AG08395 (cell line): ENCODE results near the gene GGT7.
"Not testable (repeated sequence)": the region's sequence is repeated elsewhere in the genome, so short reads cannot be mapped to it uniquely, and the experiment has no call there.

Experiments used
- DNase-seq: peaks from one replicate; pipeline ENCODE4 v3.0.0; 2012; ENCODE audit warnings: mixed read lengths, low spot score

Gene GGT7

DNA sequence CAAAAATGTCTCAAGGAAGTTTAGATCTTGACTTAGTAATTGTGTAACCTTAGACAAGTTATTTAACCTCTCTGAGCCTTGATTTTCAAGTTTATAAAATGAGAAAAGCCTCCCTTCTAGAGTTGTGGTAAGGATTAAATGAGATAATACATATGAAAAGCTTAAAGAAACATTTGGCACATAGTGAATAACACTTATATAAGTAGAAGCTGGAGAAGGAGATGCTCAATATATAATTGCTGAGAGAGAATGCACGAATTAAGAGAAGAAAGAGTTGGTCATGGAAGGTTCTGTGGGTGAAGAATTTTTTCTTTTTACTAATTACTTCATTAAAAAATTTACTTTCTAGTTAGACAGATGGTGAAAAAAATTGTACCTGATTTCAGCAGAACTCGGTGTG lies 9.0 kb upstream of the GGT7 start:
- no peak for DNase-seq

DNA sequence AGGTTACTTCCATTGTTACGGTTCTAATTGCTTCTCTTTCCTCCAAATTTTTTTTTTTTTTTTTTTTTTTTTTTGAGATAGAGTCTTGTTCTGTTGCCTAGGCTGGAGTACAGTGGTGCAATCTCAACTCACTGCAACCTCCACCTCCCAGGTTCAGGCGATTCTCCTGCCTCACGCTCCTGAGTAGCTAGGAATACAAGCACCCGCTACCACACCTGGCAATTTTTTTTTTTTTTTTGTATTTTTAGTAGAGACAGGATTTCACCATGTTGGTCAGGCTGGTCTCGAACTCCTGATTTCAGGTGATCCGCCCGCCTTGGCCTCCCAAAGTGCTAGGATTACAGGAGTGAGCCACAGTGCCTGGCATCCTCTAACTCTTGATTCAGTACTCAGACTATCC lies 8.3 kb upstream of the GGT7 start:
- not testable (repeated sequence) for DNase-seq

DNA sequence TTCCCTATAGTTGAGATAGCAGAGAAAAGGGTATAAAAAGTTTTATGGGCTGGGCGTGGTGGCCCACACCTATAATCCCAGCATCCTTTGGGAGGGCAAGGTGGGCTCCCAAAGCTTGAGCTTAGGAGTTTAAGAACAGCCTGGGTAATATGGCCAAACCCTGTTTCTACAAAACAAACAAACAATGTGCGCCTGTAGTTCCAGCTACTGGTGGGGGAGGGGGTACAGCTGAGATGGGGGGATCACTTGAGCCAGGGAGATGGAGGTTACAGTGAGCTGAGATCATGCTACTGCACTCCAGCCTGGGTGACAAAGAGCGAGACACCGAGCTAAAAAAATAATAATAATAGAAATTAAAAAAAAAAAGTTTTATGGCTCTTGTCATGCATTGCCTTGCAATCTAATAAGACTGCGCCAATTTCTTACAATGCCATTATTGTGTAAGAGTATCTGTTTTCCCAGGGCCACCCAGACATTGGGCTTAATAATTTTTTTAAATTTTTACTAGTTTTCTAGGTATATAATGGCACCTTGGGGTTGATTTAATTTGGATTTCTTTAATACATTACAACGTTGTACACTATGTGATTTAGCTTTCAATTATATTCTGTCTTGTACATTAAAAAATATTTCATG lies 7.7 kb upstream of the GGT7 start:
- DNase-seq = no peak

DNA sequence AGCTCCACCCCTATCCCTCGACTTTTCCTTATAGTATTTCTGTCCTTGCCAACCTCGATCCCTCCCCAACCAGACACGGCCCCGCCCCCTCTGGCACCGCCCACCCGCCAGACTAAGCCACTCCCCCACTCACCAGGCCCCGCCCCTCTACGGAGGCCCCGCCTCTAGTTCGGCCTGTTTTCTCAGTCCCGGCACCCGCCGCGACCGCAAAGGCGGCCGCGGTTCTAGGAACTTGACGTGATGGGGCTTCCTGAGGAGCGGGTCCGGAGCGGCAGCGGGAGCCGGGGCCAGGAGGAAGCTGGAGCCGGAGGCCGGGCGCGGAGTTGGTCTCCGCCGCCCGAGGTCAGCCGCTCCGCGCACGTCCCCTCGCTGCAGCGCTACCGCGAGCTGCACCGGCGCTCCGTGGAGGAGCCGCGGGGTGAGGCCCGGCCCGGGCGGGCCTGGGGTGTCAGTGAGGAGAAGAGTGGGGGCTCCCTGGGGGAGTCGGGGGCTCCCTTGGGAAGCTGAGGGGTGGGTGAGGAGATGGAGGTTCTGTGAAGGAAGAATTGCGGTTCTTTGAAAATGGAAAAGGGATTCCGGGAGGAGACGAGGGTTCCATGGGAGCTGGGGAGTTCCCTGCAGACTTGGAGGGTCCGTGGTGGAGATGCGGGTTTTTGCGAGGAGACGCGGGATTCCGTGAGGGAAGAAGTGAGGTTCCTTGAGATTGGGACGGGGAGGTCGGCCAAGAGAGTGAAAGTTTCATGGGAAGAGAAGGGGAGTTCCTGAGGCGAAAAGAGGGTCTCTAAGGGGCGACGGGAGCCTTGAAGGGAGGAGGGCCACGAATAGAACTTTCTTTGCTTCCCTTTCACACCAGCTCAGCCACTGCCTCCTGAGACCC lies 4.0 kb upstream of the GGT7 start, which contains the start of gene ACSS2:
ACSS2 (plus strand) TSS at position 207 of the 877 bp plus-strand sequence; CDS start at position 241, 34 bp downstream.
- DNase-seq = peak; percentile 97

DNA sequence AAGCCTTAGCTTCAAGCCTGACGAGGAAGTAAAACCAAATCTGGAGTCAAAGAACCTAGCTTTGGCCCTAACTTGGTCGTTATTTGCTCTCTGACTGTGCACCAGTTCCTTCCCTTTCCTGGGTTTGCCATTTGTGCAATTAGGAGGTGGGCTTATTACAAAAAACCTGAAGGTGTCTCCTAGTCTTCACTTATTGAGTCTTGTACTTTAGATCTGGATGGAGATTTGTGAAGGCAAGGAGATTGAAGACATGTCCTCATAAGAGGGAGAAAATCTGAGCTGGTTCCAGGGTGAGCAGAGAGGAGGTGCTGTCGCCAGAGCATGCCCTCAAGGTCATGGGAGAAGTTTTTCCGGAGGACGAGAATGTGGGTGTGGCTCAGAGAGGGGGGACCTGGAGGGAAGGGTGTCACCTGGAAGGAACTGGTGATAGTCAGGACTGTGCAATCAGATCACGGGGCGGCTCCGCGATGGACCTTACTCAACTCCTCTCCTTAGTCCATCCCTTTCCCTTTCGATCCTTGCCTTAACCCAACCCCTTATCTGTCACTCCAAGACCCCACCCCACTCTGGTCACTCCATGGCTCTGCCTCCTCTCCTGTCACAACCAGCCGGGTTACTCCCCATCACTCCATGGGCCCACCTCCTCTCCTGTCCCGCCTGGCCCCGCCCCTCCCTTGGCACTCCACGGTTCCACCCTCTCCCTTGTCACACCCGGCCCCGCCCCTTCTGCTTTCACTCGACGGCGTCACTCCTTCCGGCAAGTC lies 3.2 kb upstream of the GGT7 start:
- no peak for DNase-seq

DNA sequence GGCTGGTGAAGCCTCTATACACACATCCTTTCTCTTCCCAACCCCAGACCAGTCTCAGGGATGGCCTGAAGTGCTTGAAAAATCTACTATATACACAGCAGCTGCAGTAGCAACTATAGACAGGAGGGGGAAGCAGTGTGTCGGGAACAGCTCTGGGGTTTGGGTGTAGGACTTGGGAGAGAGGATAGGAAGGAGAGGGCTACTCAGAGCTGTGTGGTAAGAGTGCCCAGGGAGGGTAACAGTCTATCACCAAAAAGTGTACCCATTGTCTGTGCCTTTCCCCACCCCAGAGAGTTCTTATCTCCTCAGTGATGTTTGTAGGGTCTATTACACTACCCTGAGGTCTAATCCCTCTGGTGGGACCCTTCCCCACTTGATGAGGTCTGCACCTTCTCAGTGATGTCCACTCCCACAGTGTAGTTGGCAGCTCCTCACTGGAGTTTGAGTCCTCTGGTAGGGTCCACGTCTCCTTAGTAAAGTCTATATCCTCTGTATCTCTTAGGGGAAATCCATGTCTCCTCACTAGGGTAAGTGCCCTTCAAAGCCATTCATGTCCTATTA lies 1.5 kb upstream of the GGT7 start:
- DNase-seq = peak; percentile 88

DNA sequence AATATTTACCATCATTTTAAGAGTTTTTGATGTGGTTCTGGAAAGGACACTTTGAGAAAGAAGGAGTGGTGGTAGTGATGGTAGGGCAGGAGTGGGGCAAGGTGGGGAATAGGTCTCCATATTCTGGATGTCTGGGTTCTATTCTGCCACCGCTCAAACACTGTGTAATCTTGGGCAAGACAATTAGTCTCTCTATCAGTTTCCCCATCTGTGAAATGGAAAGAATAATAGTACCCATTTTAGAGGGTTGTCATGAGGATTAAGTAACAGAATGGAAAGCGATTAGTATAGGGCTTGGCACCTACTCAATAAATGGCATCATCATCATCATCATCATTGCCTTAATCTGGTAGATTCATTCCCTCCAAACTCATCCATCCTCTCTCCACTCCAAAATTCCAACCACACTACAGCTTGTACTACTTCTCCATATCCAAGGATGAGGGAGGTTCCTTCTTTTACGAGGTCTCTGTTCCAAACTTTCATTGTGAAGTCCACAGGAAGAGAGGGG lies 982 bp upstream of the GGT7 start:
- no peak for DNase-seq

DNA sequence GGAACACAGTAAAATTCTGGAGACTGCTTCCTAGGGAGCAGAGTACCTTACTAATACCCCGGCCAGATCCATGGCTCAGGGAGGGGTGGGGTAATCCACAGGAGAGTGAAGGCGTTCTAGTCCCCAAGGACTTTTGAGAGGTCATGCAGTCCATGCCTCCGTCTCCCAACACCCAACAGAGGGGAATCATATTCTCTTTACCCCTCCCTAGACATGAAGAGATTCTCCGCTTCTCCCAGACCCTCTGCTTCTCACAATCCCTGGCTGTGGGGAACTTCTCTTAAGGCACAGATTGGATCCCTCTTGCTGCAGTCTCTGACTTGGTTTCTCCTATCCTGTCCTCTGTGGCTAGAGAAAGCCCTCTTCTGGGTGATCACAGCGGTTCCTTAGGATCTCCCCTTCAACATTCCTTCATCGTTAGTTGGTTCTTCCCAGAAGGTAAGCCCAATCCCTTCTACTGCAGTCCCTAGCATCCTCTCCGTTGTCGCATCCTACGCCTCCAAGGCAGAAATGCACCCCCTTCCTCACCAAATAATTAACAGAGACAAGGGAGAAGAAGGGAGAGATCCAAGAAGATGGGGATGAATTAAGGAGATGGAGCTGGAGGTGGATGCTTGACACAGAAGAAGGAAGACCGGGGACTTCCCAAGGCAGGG lies 562 bp downstream of the GGT7 start:
- no peak for DNase-seq

DNA sequence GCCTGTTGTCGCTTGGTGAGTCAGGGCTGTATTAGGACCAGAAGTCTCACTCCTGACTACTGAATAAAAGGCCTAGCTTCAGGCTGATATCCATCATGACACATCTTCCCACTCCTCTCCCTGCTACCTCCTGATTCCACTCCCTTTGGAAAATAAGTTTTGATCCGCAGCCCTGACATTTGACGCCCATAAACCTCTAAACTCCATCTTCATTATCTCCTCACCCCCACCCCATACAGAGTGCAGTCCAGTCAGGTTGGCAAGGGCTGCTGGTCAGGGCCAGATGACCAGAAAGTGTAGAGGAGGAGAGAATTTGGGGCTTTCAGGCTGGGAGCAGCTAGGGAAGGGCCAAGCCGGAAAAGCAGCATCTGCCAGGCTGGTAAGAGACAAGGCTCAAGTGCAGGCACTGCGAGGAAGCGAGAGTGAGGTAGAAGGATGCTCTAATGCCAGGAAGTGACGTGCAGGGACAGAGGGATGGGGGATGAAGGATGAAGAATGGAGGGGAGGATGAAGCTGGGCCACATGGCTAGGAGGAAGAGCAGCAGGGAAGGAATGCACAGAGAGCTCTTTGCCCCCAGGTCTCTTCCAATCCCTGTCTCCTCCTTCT lies 1.2 kb downstream of the GGT7 start:
- no peak for DNase-seq

DNA sequence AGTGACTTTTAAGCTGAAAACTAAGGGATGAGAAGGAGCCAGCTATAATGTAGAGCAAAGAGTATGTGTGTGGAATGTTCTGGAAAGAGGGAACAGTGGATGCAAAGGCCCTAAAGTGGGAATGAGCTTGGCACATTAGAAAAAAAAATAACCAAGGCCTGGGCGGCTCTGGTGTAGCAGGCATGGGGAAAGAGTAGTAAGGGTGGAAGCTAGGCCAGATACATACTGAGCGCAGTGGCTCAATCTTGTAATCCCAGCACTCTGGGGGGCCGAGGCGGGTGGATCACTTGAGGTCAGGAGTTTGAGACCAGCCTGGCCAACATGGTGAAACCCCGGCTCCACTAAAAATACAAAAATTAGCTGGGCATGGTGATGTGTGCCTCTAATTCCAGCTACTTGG lies 8.4 kb downstream of the GGT7 start:
- no peak for DNase-seq

DNA sequence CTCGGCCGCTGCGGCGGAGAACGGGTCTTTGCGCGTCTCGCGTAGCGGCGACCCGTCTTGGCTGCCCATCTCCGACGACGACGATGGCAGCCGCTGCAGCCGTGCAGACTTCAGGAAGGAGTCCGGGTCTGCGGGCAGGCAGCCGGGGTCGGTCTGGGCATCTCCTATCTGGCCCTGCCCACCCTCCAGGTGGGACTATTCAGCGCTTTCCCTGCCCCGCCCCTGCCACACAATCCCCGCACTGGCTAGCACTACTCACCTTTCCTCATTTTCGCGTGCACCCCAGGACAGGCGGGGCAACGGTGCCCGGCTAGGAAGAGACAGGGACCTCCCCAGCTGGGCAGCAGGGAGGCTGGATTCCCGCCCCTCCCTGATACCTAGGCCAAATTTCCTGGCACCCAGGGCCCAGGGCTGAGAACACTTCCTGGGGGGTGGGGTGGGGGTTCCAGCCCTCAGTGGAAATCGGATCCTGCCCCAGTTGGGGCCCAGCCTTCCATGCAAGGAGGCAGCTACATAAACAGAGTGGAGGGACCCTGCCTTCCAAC lies 9.2 kb downstream of the GGT7 start:
- DNase-seq = no peak

DNA sequence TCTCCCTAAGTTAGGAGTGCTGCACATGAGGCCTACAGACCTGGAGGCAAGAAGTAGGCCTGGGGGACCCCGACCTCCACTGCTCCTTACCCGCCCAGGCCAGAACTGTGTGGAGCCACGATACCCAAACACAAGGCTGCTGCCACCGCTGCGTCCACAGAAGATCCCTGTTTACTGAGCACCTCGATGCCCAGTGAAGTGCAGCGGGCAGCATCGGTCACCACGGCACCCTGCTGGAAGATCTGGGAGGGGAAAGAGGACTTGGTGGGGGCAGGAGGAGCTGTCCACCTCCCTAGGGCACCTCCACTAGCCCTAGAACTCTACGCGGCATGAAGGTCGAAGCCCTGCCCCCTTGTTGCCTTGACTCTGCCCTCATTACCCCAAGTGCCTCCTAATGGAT lies 9.9 kb downstream of the GGT7 start:
- no peak for DNase-seq

DNA sequence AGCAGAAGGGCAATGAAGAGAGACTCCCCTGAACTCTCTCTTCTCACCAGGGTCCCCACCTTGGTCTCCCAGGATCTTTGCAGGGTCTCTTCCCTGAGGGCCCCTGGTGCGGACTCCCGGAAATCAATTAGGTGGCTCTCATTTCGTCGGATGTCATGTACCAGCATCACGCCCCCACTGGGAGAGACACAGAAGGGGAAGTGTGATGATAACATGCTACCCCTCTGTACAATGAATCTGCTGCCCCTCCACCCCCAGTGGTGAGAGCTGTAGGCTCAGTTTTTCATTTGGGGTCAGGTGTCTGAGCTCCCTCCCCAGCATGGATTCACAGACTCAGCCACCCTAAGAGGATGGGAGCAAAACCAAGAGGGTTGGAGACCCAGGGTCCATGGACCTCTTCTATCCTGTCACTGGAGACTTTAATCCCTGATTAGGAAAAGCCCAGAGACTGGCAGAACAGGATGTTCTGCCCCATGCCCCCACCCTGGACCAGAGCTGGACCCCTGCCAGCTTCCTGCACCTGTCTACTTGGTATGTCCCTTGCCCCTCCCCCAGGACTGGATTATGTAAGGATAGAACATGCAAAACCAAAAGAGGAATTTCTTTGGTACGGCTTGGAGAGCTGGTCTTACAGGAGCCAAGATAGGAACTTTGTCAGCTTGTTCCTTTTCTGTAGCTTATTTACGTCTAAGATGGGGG lies 11.1 kb downstream of the GGT7 start:
- DNase-seq = no peak

DNA sequence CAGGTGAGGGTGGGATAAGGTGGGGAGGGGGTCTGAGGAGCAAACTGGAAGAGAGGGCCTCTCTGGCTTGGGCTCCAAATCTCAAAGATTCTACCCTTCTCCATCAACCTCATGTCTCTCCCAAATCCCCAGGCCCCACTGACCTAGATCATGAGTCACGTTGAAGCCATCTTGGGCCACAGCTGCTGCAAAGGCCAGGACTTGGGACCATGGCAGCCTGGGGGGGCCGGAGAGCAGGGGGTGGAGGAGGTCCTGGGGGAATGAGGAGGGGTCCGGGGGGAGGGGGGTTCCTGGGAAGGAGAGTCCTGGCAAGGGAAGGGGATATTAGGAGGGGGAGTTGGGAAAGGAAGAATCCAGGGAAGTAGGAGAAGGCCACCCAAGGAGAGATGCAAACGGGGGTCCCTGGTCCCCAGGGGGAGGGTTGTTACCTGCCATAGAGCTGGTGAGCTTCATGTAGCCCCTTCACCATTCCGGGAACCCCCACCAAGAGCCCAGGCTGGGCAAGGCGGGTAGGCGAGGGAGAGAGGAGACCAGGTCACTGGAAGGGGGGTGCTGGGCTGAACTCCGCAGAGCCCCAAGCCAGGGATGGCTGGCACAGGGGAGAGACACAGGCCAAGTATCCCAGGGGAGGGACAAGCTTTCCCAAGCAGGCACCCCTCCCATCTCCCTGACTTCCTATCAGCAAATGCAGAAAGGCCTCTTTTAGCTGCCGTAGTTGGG lies 12.7 kb downstream of the GGT7 start:
- no peak for DNase-seq

DNA sequence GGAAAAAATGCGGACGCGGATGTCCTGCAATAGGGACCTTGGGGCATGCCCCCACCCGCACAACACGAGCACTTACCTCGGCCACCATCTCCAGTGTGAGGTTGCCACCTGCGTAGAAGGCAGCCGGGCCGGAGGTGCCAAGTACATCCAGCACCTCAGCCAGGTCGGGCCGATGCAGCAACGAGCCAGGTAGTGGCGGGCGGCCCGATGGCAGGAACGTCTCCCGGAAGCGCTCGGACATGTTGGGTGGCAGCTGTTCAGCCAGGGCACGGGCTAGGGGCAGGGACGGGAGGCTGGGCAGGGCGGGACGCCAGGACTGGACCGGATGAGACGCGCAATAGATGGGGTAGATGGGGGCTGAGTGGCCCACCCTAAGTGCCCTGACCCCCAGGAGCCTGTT lies 13.3 kb downstream of the GGT7 start:
- DNase-seq = no peak

DNA sequence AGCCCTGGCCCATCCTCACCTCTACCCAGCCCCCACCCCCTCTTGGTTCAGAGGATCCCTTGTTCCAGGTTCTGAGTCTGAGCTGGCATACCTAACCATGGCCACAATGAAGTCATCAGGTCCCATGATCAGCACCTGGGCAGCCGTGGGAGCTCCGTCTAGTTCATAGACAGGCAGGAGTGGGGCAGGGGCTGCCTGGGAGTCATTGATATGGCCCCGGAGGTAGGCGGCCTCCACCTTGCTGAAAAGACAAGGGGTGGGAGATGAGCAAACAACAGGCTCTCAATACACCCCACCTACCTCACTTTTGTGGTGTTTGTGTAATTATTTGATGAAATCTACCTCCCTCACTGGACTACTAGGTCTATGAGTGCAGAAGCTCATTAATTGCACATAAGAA lies 20.4 kb downstream of the GGT7 start:
- DNase-seq = no peak

DNA sequence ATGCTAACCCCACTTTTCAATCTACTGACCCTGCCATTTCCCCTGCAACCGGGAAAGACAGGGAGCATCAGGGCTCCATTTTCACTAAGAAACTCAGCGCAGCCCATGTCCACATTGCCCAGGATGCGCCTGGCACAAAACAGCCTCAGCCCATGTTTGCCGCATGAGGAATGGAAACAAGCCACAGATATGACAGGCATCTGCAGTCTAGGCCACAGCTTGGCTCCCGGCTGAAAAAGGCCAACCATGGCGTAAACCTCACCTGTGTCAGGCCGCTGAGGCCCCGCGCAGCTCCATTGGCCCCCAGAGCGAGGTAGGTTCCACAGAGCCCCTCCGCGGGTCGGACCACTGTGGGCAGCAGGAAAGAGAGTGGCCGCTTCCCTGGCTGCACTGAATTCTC lies 21.7 kb downstream of the GGT7 start:
- no peak for DNase-seq

DNA sequence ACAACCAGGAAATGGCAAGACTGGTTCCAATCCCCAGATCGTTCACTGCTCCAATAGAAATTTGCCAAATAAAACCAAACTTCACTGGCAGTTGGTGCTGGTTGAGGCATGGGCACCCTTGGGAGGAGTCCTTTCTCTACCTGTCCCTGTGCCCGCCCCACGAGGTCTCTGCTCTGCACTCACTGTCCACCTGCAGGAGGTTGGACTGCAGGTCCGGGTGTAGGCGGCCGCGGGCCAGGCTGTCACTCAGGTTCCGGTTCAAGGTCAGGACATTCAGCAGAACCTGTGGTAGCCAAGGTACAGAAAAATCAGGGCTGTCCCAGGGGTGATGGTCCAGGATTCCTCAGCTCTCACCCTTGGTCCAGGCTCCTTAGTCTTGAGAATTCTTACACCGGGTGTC lies 22.9 kb downstream of the GGT7 start:
- no peak for DNase-seq

DNA sequence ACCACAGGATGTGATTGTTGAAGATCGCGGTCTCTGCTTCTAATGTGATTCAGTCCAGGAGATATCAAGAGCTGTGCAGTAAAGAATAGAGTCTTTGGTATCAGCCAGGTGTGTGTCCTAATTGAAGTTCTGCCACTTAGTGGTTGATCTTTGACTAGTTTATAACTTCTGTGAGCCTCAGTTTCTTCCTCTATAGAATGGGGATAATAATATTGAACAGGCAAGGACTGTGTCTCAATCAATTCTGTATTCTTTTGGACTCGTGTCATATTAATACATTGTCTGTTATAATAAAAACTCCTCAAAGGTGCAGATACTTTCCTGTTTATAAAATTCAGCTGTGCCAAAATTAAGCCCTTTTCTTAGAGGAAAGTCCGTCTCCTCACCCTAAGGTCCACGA lies 24.1 kb downstream of the GGT7 start:
- DNase-seq = no peak

DNA sequence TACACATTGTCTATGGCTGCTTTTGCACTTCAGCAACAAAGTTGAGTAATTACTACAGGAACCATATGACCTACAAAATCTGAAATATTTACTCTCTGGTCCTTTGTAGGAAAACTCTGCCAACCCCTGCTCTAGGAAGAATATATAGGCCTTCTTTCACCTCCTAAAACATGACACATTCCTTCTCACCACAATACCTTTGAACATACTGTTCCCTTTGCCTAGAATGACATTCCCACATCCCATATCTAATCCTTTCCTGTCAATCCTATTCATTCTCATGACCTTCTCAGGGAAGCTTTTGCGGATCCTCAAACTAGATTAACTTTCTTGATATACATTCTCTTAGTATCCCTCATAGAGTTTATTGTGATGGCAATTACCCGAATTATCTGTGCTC lies 29.2 kb downstream of the GGT7 start:
- no peak for DNase-seq
